Peyer's patch (tissue), 4 donors: Measurements from ENCODE around the gene TMC6. TPM values are rescaled to one million over a fixed set of nuclear protein-coding genes. Genes with fewer than 3 reads are reported as not detected.

Source experiments
- DNase-seq, 3 donors: peaks; one replicate each; pipeline ENCODE4 v3.0.0-alpha.2; 2017 to 2019
- H3K27ac ChIP-seq, 4 donors: fragments of 200-600 bp; sonication (generic); one replicate each; pipeline ENCODE4 v1.5.1; 2016 to 2019
- H3K27me3 ChIP-seq, 2 donors: fragments of 200-600 bp; sonication (generic); one replicate each; pipeline ENCODE4 v1.5.1; 2019
- H3K36me3 ChIP-seq, 3 donors: fragments of 200-600 bp; sonication (generic); one replicate each; pipeline ENCODE4 v1.5.1; 2016 to 2019
- H3K4me1 ChIP-seq, 4 donors: fragments of 200-600 bp; sonication (generic); one replicate each; pipeline ENCODE4 v1.5.1; 2016 to 2019
- H3K4me3 ChIP-seq, 4 donors: fragments of 200-600 bp; sonication (generic); 1 replicate in 3 of 4; 2 replicates in 1 of 4; pipeline ENCODE4 v1.5.1; 2016 to 2019; ENCODE audit warnings: mild to moderate bottlenecking in 1 of 4
- H3K9me3 ChIP-seq, 4 donors: fragments of 200-600 bp; sonication (generic); one replicate each; pipeline ENCODE4 v1.5.1; 2016 to 2019; ENCODE audit warnings: mild to moderate bottlenecking in 1 of 4
- CTCF ChIP-seq, 6 experiments: fragments of 450-650 bp in 4 of 6; fragments of 200-600 bp in 2 of 6; sonication (generic) in 1 of 6; IDR thresholded peaks; one replicate each; pipeline ENCODE4 v1.5.1; 2017 to 2019; ENCODE audit warnings: antibody characterized with exemption in 6 of 6, mild to moderate bottlenecking in 3 of 6, moderate library complexity in 1 of 6
- POLR2A ChIP-seq, 2 donors: fragments of 450-650 bp; IDR thresholded peaks; one replicate each; pipeline ENCODE4 v1.5.1; 2017; ENCODE audit warnings: antibody characterized with exemption in 2 of 2, mild to moderate bottlenecking in 2 of 2, moderate library complexity in 2 of 2
- total RNA-seq, 4 donors: library from RNA; depleted of rRNA; stranded (reverse); fragments of >200 nt; gene quantifications; one replicate each; pipeline ENCODE4 v1.1.0, GENCODE V29; 2016

Gene TMC6
- total RNA-seq, 4 donors from 2014 or later: 54.5 to 107 (median 94.9) TPM

DNA sequence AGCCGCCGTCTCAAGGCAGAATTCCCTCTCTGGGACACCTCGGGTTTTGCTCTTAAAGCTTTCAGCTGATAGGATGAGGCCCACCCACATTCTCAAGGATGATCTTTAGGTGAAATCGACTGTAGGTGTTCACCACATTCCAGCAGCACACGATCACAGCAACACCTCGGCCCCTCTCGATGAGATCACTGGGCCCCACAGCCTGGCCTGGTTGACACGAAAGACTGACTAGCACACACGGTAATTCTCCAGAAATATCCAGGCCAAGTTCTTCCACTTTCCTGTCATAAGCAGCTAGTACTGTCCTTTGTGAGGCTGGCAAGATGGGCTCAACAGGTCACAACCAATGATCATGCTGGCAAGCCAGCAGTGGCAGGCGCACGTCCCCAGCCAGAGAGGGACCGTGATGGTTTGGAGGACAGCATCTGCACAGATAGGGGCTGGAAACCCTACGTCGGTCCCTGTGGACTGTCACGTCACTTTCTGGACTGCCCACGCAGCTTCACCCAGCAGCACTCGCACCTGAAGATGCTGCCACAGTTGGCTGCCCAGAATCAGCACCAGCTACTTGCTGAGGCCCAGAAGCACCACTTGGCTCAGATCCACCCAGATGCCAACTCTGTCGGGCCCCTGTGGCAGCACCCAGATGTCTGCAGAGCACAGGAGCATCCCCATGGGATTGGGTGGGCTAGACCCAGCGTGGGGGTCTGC lies 17.4 kb downstream of the TMC6 start:
- Histone ChIP-seq H3K36me3 (peaks cover 0 to 46% (median 0%) of the 10 kb centered on the region in 3 donors), H3K4me1 (peaks cover 0 to 13% (median 6%) of the 10 kb centered on the region in 4 donors)
- TF ChIP-seq CTCF (IDR thresholded peaks at IDR 0.05): no peak
- TF ChIP-seq POLR2A (IDR thresholded peaks at IDR 0.05): no peak

GRCh38 chr17:78110363-78111015 lies 18.1 kb downstream of the TMC6 start:
- no peak for DNase-seq
- H3K27me3 ChIP-seq: no peaks in the 10 kb centered on the region
- TF ChIP-seq POLR2A (IDR thresholded peaks at IDR 0.05) (no peak), CTCF (IDR thresholded peaks at IDR 0.05) (no peak)
- peaks cover 0 to 13% (median 6%) of the 10 kb centered on the region in 4 donors for H3K4me1 ChIP-seq
- no peak overlapping the region for H3K4me3 ChIP-seq
- no peaks in the 10 kb centered on the region for H3K9me3 ChIP-seq
- H3K36me3 ChIP-seq: peaks cover 0 to 46% (median 0%) of the 10 kb centered on the region in 3 donors
- H3K27ac ChIP-seq: no peak overlapping the region

More for the DNA sequence above, 17.4 kb downstream of the TMC6 start:
- Histone ChIP-seq H3K27ac (no peak overlapping the region), H3K9me3 (no peaks in the 10 kb centered on the region), H3K27me3 (no peaks in the 10 kb centered on the region), H3K4me3 (no peak overlapping the region)
- DNase-seq: no peak

DNA sequence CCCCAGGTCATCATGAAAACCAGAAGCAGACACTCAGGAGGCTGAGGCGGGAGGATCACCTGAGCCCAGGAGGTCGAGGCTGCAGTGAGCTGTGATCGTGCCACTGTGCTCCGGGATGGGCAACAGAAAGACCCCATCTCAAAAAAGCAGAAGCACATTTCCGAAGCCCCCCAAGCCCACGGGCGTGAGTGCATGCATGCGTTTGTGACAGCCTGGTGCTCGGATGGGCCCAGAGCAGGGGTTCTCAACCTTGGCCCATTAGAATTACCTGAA lies 19.1 kb downstream of the TMC6 start:
- Histone ChIP-seq H3K27ac (no peak overlapping the region), H3K9me3 (no peaks in the 10 kb centered on the region), H3K4me3 (no peak overlapping the region), H3K4me1 (peaks cover 0 to 13% (median 6%) of the 10 kb centered on the region in 4 donors), H3K27me3 (no peaks in the 10 kb centered on the region), H3K36me3 (peaks cover 0 to 46% (median 0%) of the 10 kb centered on the region in 3 donors)
- TF ChIP-seq CTCF (IDR thresholded peaks at IDR 0.05) (no peak), POLR2A (IDR thresholded peaks at IDR 0.05) (no peak)
- DNase-seq: no peak

DNA sequence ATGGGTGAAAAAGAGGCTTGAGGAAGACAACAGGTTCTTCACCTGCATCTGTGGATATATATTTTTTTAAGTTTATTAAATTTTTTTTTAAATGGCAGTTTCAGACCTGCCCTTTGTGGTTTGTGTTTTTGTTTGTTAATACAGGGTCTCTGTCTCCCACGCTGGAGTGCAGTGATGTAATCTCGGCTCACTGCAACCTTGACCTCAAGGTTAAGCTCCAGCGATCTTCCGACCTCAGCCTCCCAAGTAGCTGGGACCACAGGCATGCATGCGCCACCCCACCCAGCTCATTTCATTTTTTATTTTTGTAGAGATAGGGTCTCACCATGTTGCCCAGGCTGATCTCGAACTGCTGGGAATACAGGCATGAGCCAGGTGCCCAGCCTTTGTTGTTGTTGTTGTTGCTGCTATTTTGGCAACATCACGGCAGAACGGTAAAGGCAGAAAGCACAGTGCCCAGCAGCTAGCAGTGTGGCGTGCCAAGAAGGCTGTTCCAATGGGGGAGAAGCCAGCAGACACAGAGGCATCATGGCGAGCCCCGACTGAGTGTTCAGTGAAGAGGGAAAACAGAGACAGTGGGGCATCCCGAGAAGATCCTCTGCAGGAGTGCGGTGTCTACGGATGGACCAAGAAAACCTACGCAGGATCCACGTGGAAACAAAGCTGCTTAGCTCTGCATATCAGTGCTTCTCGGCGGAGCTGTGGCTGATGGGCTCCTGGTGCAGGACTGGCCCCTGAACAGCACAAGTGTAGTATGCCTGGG lies 19.6 kb downstream of the TMC6 start:
- peaks cover 0 to 51% (median 0%) of the 10 kb centered on the region in 3 donors for H3K36me3 ChIP-seq

More for the DNA sequence above, 19.6 kb downstream of the TMC6 start:
- H3K27ac ChIP-seq: no peak overlapping the region
- H3K4me3 ChIP-seq: no peak overlapping the region
- TF ChIP-seq CTCF (IDR thresholded peaks at IDR 0.05): no peak
- no peak for TF ChIP-seq POLR2A (IDR thresholded peaks at IDR 0.05)
- H3K9me3 ChIP-seq: no peaks in the 10 kb centered on the region
- peak in 1 of 3 donors; percentile 44 for DNase-seq
- H3K27me3 ChIP-seq: no peaks in the 10 kb centered on the region
- H3K4me1 ChIP-seq: peaks cover 0 to 12% (median 6%) of the 10 kb centered on the region in 4 donors
